HL-60 (cell line): ENCODE results near the gene IRAK4.

Source experiments
- DNase-seq, 2 experiments: peaks; one replicate each; pipeline ENCODE4 v3.0.0-alpha.2; 2010 to 2020; ENCODE audit warnings: low read depth in 1 of 2, low spot score in 1 of 2
- H3K27ac ChIP-seq: fragments of 250-450 bp; sonication (Bioruptor Pico); replicated peaks from 2 replicates; pipeline ENCODE4 v1.5.1; 2020; ENCODE audit warnings: mild to moderate bottlenecking, moderate library complexity
- H3K27me3 ChIP-seq: fragments of 250-450 bp; sonication (Bioruptor Pico); 2 replicates; pipeline ENCODE4 v1.5.1; 2021; ENCODE audit warnings: mild to moderate bottlenecking, moderate library complexity; ENCODE audit not compliant: insufficient read depth, poor library complexity, severe bottlenecking
- H3K4me3 ChIP-seq: replicated peaks from 2 replicates; pipeline ENCODE4 v1.5.1; 2011; ENCODE audit warnings: mild to moderate bottlenecking, control low read depth, low read length; ENCODE audit not compliant: insufficient read depth
- GABPA ChIP-seq: IDR thresholded peaks from 2 replicates; pipeline ENCODE4 v1.6.1; 2012; ENCODE audit warnings: low read depth
- POLR2AphosphoS5 ChIP-seq: IDR thresholded peaks from 2 replicates; pipeline ENCODE4 v1.6.1; 2012; ENCODE audit warnings: low read depth
- SPI1 ChIP-seq: IDR thresholded peaks from 2 replicates; pipeline ENCODE4 v1.6.1; 2012; ENCODE audit warnings: low read depth, mild to moderate bottlenecking, borderline replicate concordance
- TF ChIP-seq, protein P1 (sequence below): IDR thresholded peaks from 2 replicates; pipeline ENCODE4 v1.6.1; 2012; ENCODE audit warnings: low read depth; ENCODE audit not compliant: insufficient replicate concordance
- TF ChIP-seq, protein P2 (sequence below): IDR thresholded peaks from one replicate; pipeline ENCODE4 v1.5.1; 2011; ENCODE audit warnings: low read length, control low read depth, inconsistent platforms; ENCODE audit not compliant: insufficient read depth

IRAK4 gene

DNA sequence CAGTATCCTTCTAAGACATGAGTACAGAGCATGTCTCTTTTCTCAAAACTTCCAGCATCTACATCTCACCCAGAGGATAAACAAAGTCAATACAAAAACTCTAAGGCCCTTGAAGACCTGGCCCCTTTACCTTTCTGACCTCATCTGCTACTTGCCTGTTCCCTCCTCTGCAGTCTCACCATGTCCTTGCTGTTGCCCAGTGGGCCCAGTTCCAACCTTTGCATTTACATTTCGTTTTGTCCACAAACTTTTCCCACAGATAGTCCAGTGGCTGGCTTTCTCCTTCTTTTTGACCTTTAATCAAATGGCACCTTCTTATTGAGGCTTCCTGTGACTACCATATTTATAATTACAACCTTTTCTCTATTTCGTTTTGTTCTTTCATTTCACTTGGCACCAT lies 1.6 kb downstream of the IRAK4 start:
- H3K4me3 ChIP-seq = peak overlapping the region; percentile 77
- no peaks in the 10 kb centered on the region for H3K27me3 ChIP-seq
- no peak overlapping the region for H3K27ac ChIP-seq
- no peak for TF ChIP-seq SPI1
- TF ChIP-seq, protein P1, sequence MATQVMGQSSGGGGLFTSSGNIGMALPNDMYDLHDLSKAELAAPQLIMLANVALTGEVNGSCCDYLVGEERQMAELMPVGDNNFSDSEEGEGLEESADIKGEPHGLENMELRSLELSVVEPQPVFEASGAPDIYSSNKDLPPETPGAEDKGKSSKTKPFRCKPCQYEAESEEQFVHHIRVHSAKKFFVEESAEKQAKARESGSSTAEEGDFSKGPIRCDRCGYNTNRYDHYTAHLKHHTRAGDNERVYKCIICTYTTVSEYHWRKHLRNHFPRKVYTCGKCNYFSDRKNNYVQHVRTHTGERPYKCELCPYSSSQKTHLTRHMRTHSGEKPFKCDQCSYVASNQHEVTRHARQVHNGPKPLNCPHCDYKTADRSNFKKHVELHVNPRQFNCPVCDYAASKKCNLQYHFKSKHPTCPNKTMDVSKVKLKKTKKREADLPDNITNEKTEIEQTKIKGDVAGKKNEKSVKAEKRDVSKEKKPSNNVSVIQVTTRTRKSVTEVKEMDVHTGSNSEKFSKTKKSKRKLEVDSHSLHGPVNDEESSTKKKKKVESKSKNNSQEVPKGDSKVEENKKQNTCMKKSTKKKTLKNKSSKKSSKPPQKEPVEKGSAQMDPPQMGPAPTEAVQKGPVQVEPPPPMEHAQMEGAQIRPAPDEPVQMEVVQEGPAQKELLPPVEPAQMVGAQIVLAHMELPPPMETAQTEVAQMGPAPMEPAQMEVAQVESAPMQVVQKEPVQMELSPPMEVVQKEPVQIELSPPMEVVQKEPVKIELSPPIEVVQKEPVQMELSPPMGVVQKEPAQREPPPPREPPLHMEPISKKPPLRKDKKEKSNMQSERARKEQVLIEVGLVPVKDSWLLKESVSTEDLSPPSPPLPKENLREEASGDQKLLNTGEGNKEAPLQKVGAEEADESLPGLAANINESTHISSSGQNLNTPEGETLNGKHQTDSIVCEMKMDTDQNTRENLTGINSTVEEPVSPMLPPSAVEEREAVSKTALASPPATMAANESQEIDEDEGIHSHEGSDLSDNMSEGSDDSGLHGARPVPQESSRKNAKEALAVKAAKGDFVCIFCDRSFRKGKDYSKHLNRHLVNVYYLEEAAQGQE = no peak
- TF ChIP-seq GABPA = no peak
- DNase-seq = no peak

DNA sequence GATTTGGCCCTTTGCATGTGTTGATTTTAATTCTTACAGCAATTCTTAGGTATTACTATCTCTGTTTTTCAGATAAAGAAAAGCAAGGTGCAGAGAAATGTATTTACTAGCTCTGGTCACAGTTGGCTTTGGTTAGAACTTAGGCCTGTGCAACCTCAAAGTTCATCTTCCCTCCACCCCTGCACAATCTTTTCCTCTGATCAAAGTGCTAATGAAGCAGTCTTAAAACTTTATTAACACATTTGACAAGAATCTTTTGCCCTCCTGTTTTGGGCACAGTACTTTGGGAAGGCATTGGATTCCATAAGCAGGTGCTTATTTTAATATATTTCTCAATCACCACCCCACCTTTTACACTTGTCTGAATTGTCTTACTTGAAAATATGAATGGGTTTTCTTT lies 2.7 kb downstream of the IRAK4 start:
- no peaks in the 10 kb centered on the region for H3K27me3 ChIP-seq
- no peak overlapping the region for H3K27ac ChIP-seq
- DNase-seq = no peak
- H3K4me3 ChIP-seq = no peak overlapping the region
- TF ChIP-seq, protein P2, sequence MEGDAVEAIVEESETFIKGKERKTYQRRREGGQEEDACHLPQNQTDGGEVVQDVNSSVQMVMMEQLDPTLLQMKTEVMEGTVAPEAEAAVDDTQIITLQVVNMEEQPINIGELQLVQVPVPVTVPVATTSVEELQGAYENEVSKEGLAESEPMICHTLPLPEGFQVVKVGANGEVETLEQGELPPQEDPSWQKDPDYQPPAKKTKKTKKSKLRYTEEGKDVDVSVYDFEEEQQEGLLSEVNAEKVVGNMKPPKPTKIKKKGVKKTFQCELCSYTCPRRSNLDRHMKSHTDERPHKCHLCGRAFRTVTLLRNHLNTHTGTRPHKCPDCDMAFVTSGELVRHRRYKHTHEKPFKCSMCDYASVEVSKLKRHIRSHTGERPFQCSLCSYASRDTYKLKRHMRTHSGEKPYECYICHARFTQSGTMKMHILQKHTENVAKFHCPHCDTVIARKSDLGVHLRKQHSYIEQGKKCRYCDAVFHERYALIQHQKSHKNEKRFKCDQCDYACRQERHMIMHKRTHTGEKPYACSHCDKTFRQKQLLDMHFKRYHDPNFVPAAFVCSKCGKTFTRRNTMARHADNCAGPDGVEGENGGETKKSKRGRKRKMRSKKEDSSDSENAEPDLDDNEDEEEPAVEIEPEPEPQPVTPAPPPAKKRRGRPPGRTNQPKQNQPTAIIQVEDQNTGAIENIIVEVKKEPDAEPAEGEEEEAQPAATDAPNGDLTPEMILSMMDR = no peak
- no peak for TF ChIP-seq GABPA
- no peak for TF ChIP-seq SPI1
- TF ChIP-seq POLR2AphosphoS5 = no peak
- TF ChIP-seq, protein P1 = no peak

DNA sequence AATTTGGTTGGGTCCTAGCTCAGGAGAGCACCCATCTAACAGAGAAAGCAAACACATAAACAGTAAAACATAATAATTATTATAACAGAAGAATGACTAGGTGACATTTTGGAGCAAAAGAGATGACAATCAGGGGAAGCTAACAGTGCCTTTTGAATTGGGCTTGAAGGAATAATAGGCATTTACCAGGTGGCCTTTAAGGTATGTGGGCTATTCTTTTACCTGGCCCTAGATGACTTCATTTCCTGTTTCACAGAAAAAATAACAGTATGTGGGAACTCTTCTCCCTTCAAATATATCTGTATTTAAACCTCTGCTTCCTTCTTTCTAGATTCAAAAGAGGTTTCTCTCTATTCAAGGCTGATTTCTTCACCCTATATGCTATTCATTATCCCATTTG lies 3.8 kb downstream of the IRAK4 start:
- Histone ChIP-seq H3K27ac (no peak overlapping the region), H3K4me3 (no peak overlapping the region), H3K27me3 (no peaks in the 10 kb centered on the region)
- no peak for DNase-seq
- no peak for TF ChIP-seq GABPA

DNA sequence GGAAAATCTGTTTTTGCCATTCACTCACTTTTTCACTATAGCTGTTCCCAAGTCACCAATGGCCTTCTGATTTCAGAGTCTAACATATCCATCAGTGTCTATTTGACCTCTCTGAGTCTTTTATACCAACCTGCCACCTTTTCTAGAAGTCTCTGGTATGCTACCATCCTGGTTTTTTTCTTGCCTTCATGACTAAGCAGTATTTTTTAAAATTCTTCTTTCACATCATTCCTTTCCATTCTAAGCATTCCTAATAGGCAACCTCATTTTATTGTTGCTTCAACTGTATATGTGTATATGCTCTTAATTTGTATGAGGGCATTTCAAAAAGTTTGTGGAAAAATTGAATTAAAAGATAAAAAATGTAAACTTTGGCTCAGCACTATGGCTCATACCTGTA lies 5.0 kb downstream of the IRAK4 start:
- no peak overlapping the region for H3K27ac ChIP-seq
- no peak overlapping the region for H3K4me3 ChIP-seq
- no peak for TF ChIP-seq SPI1
- no peak for TF ChIP-seq GABPA
- TF ChIP-seq POLR2AphosphoS5 = no peak
- TF ChIP-seq, protein P1 = no peak
- H3K27me3 ChIP-seq = no peaks in the 10 kb centered on the region
- DNase-seq = no peak

DNA sequence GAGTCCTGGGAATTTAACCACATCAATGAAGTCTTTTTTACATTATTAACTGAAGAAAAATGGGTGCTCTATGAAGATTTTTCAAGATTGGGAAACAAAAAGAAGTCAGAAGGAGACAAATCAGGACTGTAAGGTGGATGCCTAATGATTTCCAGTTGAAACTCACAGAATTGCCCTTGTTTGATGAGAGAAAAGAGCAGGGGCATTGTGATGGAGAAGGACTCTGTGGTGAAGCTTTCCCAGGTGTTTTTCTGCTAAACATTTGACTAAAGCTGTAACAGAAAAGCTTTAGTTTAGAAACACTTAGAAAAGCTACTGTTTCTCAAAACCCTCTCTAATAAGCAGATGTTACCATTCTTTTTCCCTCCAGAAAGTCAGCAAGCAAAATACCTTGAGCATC lies 5.8 kb downstream of the IRAK4 start:
- Histone ChIP-seq H3K4me3 (no peak overlapping the region), H3K27ac (no peak overlapping the region), H3K27me3 (no peaks in the 10 kb centered on the region)
- TF ChIP-seq SPI1 (no peak), POLR2AphosphoS5 (no peak), GABPA (no peak)
- TF ChIP-seq, protein P1 = no peak
- TF ChIP-seq, protein P2 = no peak
- DNase-seq = no peak
